B cell (primary cell): ENCODE results near the gene UNC13D.

ENCODE experiments used
- CTCF ChIP-seq: fragments of 200-600 bp; IDR thresholded peaks from one replicate; pipeline ENCODE4 v1.8.0; 2022; ENCODE audit warnings: antibody characterized with exemption, mild to moderate bottlenecking
- EZH2 ChIP-seq: IDR thresholded peaks from 2 replicates; pipeline ENCODE4 v1.6.1; 2012; ENCODE audit warnings: borderline replicate concordance, low read depth, mild to moderate bottlenecking, moderate library complexity, low read length; ENCODE audit not compliant: insufficient read depth, poor library complexity, severe bottlenecking

GRCh38 chr17:75881678-75882454 is 37.7 kb upstream of the UNC13D start:
- TF ChIP-seq EZH2 (no peak), CTCF (no peak)
